Sigmoid colon (tissue), 7 donors: ENCODE data around the gene DDB1. TPM values are rescaled to one million over a fixed set of nuclear protein-coding genes. Genes with fewer than 3 reads are reported as not detected.

Experiments used
- DNase-seq: peaks from one replicate; pipeline ENCODE4 v3.0.0-alpha.2; 2019
- H3K27ac ChIP-seq, 4 donors: fragments of 200-600 bp; sonication (generic); one replicate each; pipeline ENCODE4 v1.5.1; 2016 to 2019; ENCODE audit warnings: mild to moderate bottlenecking in 1 of 4
- H3K27me3 ChIP-seq, 3 donors: fragments of 200-600 bp; sonication (generic); one replicate each; pipeline ENCODE4 v1.5.1; 2019; ENCODE audit warnings: mild to moderate bottlenecking in 1 of 3
- H3K36me3 ChIP-seq, 4 donors: fragments of 200-600 bp; sonication (generic); one replicate each; pipeline ENCODE4 v1.5.1; 2016 to 2019
- H3K4me1 ChIP-seq, 4 donors: fragments of 200-600 bp; sonication (generic); one replicate each; pipeline ENCODE4 v1.5.1; 2017 to 2019
- H3K4me3 ChIP-seq, 4 donors: fragments of 200-600 bp; sonication (generic); one replicate each; pipeline ENCODE4 v1.5.1; 2017 to 2019; ENCODE audit warnings: mild to moderate bottlenecking in 2 of 4, moderate library complexity in 1 of 4
- H3K9me3 ChIP-seq, 4 donors: fragments of 200-600 bp in 3 of 4; sonication (generic) in 3 of 4; one replicate each; pipeline versions ENCODE4 v1.5.1 to v1.6.1; 2013 to 2019
- CTCF ChIP-seq, 4 experiments: fragments of 450-650 bp in 3 of 4; fragments of 200-600 bp in 1 of 4; IDR thresholded peaks; one replicate each; pipeline ENCODE4 v1.5.1; 2016 to 2019; ENCODE audit warnings: antibody characterized with exemption in 4 of 4, mild to moderate bottlenecking in 3 of 4, moderate library complexity in 2 of 4
- EP300 ChIP-seq, 4 donors: sonication (generic); formaldehyde crosslinking; IDR thresholded peaks; one replicate each; pipeline ENCODE4 v1.6.1; 2017; ENCODE audit warnings: antibody characterized with exemption in 4 of 4
- POLR2A ChIP-seq, 2 donors: fragments of 450-650 bp; IDR thresholded peaks; one replicate each; pipeline ENCODE4 v1.6.1; 2016; ENCODE audit warnings: antibody characterized with exemption in 2 of 2, mild to moderate bottlenecking in 2 of 2, moderate library complexity in 2 of 2
- POLR2AphosphoS5 ChIP-seq, 4 donors: sonication (generic); formaldehyde crosslinking; IDR thresholded peaks; one replicate each; pipeline ENCODE4 v1.6.1; 2017; ENCODE audit warnings: antibody characterized with exemption in 4 of 4
- WGBS, 2 donors: extraction: QIAGEN DNeasy Blood & Tissue Kit; methylation state at CpG; one replicate each; pipeline ENCODE4 v1.1.7; 2013; 5-methylcytosine and 5-hydroxymethylcytosine counted together
- intact Hi-C: fragments of 100-400 bp; cut with DNase I; formaldehyde crosslinking; loops from one replicate; pipeline ENCODE4 v1.15.1; 2023
- polyA plus RNA-seq, 3 donors: library from polyadenylated mRNA; stranded (reverse); fragments of 200-250 nt; gene quantifications; one replicate each; pipeline ENCODE4 v1.2.3, GENCODE V29; 2013
- total RNA-seq, 4 donors: library from RNA; depleted of rRNA; stranded (reverse); fragments of >200 nt; gene quantifications; one replicate each; pipeline ENCODE4 v1.1.0, GENCODE V29; 2016
- donor health status: healthy with polysubstance abuse.
- donor health status: Bipolar disorder and iron deficiency.
- donor health status: healthy.

The DDB1 gene
- total and polyA plus RNA-seq, 7 donors: 68.2 to 120 (median 103) TPM

- Histone ChIP-seq H3K27ac (no peak overlapping the region), H3K4me1 (no peaks in the 10 kb centered on the region), H3K27me3 (no peaks in the 10 kb centered on the region), H3K36me3 (no peaks in the 10 kb centered on the region), H3K4me3 (no peak overlapping the region), H3K9me3 (no peaks in the 10 kb centered on the region)
- WGBS, 2 donors: 79 to 92% methylated on average over 7 of the region's 7 CpGs
- intact Hi-C loops: no loop called here
- TF ChIP-seq CTCF (IDR thresholded peaks at IDR 0.05): no peak
- TF ChIP-seq EP300 (IDR thresholded peaks at IDR 0.05): no peak
- TF ChIP-seq POLR2A (IDR thresholded peaks at IDR 0.05): no peak
- no peak for TF ChIP-seq POLR2AphosphoS5 (IDR thresholded peaks at IDR 0.05)
- DNase-seq: no peak
These were observed 62.4 kb downstream of the DDB1 start for GRCh38 chr11:61270354-61271076.

GRCh38 chr11:61268588-61269250 lies 64.2 kb downstream of the DDB1 start:
- no peaks in the 10 kb centered on the region for H3K36me3 ChIP-seq
- no peak overlapping the region for H3K4me3 ChIP-seq
- H3K27me3 ChIP-seq: no peaks in the 10 kb centered on the region
- H3K4me1 ChIP-seq: no peaks in the 10 kb centered on the region
- TF ChIP-seq POLR2AphosphoS5 (IDR thresholded peaks at IDR 0.05) (no peak), EP300 (IDR thresholded peaks at IDR 0.05) (no peak)
- intact Hi-C loops: no loop called here
- WGBS, 2 donors: 93% methylated on average over 15 of the region's 15 CpGs
- no peaks in the 10 kb centered on the region for H3K9me3 ChIP-seq
- no peak overlapping the region for H3K27ac ChIP-seq
- no peak for DNase-seq

GRCh38 chr11:61267437-61267841 lies 65.5 kb downstream of the DDB1 start:
- no peak overlapping the region for H3K27ac ChIP-seq

GRCh38 chr11:61266602-61267001 lies 66.3 kb downstream of the DDB1 start:
- H3K4me3 ChIP-seq: no peak overlapping the region
- H3K27ac ChIP-seq: no peak overlapping the region
- H3K36me3 ChIP-seq: no peaks in the 10 kb centered on the region
- H3K4me1 ChIP-seq: no peaks in the 10 kb centered on the region
- TF ChIP-seq EP300 (IDR thresholded peaks at IDR 0.05) (no peak), CTCF (IDR thresholded peaks at IDR 0.05) (no peak)
- intact Hi-C loops: no loop called here
- DNase-seq: no peak
- WGBS, 2 donors: 72 to 86% methylated on average over 4 of the region's 4 CpGs
- H3K27me3 ChIP-seq: no peaks in the 10 kb centered on the region
- H3K9me3 ChIP-seq: no peaks in the 10 kb centered on the region

More at GRCh38 chr11:61267437-61267841, 65.5 kb downstream of the DDB1 start:
- Histone ChIP-seq H3K4me1 (no peaks in the 10 kb centered on the region), H3K4me3 (no peak overlapping the region), H3K36me3 (no peaks in the 10 kb centered on the region), H3K9me3 (no peaks in the 10 kb centered on the region), H3K27me3 (no peaks in the 10 kb centered on the region)
- intact Hi-C loops: no loop called here
- DNase-seq: no peak
- no peak for TF ChIP-seq CTCF (IDR thresholded peaks at IDR 0.05)
- TF ChIP-seq POLR2A (IDR thresholded peaks at IDR 0.05): no peak
- TF ChIP-seq EP300 (IDR thresholded peaks at IDR 0.05): no peak
- TF ChIP-seq POLR2AphosphoS5 (IDR thresholded peaks at IDR 0.05): no peak
- 18 to 70% methylated on average over 6 of the region's 6 CpGs for WGBS, 2 donors

- Histone ChIP-seq H3K4me3 (no peak overlapping the region), H3K4me1 (no peaks in the 10 kb centered on the region), H3K9me3 (no peaks in the 10 kb centered on the region), H3K27ac (no peak overlapping the region), H3K27me3 (no peaks in the 10 kb centered on the region), H3K36me3 (no peaks in the 10 kb centered on the region)
- intact Hi-C loops: no loop called here
- no peak for DNase-seq
- WGBS, 2 donors: 84 to 93% methylated on average over 14 of the region's 14 CpGs
- TF ChIP-seq POLR2A (IDR thresholded peaks at IDR 0.05) (no peak), EP300 (IDR thresholded peaks at IDR 0.05) (no peak)
These were observed 67.5 kb downstream of the DDB1 start for GRCh38 chr11:61265357-61265756.
